22Rv1 (cell line): Measurements from ENCODE around the gene SLC24A4.

ENCODE experiments used
- H3K27ac ChIP-seq: fragments of 450-650 bp; 2 replicates; pipeline ENCODE4 v1.5.1; 2017
- CTCF ChIP-seq: fragments of 450-650 bp; IDR thresholded peaks from 2 replicates; pipeline ENCODE4 v1.5.1; 2017; ENCODE audit warnings: mild to moderate bottlenecking
- ZFX ChIP-seq: fragments of 450-650 bp; IDR thresholded peaks from 2 replicates; pipeline ENCODE4 v1.6.1; 2017; ENCODE audit warnings: antibody characterized with exemption, borderline replicate concordance

Gene SLC24A4

GRCh38 chr14:92523752-92524151, 200.8 kb downstream of the SLC24A4 start:
- no peak overlapping the region for H3K27ac ChIP-seq
- TF ChIP-seq CTCF (no peak), ZFX (no peak)

- H3K27ac ChIP-seq: no peak overlapping the region
- TF ChIP-seq CTCF: no peak
- TF ChIP-seq ZFX: no peak
Observed at GRCh38 chr14:92524602-92525185, 201.7 kb downstream of the SLC24A4 start.

- H3K27ac ChIP-seq: no peak overlapping the region
- no peak for TF ChIP-seq CTCF
- no peak for TF ChIP-seq ZFX
Observed at GRCh38 chr14:92525322-92526095, 202.5 kb downstream of the SLC24A4 start.

- no peak for TF ChIP-seq ZFX
- H3K27ac ChIP-seq: no peak overlapping the region
Observed at GRCh38 chr14:92527721-92528120, 204.8 kb downstream of the SLC24A4 start.

- TF ChIP-seq CTCF (no peak), ZFX (no peak)
- no peak overlapping the region for H3K27ac ChIP-seq
Observed at GRCh38 chr14:92528486-92529100, 205.6 kb downstream of the SLC24A4 start.

- TF ChIP-seq CTCF (no peak), ZFX (no peak)
- H3K27ac ChIP-seq: no peak overlapping the region
Observed at GRCh38 chr14:92529903-92530302, 206.9 kb downstream of the SLC24A4 start.

GRCh38 chr14:92531106-92531873, 208.3 kb downstream of the SLC24A4 start:
- H3K27ac ChIP-seq: no peak overlapping the region
- no peak for TF ChIP-seq CTCF
